Skeletal muscle cell (primary cell): Measurements from ENCODE around the gene PDE4D.
A peak's percentile ranks its signal among the peaks of the same experiment; 100 is the strongest.

Experiments used
- DNase-seq: peaks from one replicate; pipeline ENCODE4 v3.0.0-alpha.2; 2010; ENCODE audit warnings: low read depth
- H3K4me3 ChIP-seq: 2 replicates; pipeline ENCODE4 v1.5.1; 2011; ENCODE audit warnings: low read depth, mild to moderate bottlenecking, control low read depth, low read length, moderate library complexity

PDE4D gene

DNA sequence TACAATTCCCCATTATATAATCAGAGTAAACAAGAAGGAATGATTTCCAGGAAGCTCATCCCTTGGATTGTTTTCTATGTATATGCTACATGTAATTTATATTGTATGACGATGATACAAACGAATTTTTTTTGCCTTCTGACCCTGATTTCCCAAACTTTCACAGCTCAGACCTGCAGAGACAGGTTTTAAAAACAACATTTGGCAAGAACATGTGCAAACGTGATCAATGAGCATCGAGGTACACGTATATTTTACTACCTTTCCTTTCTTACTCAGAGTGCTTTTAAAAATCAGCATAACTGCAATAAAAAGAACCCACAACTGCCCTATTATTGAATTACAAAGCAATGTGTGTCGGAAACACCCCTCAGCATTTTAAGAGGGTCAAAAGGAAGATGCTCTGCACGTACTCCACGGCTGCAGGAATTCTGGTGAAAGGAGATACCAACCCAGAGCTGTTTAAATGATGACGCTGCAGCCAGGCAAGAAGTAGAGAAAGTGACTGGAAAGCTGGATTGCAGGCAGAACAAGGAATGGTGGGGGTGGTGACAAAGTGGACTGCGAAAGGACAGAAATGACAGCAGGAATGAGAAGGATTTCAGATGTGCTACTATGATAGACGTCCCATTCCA lies 777.2 kb downstream of the PDE4D start:
- no peak for DNase-seq
- no peak overlapping the region for H3K4me3 ChIP-seq

- DNase-seq, result no peak
Measured at GRCh38 chr5:59115345-59115744, 778.2 kb downstream of the PDE4D start.

DNA sequence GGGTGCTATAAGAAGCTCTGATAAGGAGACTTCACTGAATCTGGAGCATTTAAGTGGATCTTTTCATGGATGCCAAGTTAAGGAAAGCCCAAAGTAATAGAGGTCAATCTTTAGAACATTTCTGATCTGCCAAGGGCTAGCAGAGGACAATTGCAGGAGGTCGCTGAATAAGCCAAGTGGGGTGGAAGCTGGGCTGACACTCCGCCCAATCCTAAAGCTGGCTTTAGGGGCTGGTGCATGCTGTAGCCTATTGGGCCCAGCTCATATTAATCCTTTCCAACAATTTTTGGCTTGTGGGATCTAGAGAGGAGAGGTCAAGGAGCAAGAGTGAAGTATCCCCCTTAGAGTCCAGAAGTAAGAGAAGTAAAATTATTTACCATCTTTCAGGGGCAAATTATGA lies 784.1 kb downstream of the PDE4D start:
- H3K4me3 ChIP-seq, result no peak overlapping the region
- DNase-seq, result no peak

More at GRCh38 chr5:59115345-59115744, 778.2 kb downstream of the PDE4D start:
- H3K4me3 ChIP-seq, result no peak overlapping the region

DNA sequence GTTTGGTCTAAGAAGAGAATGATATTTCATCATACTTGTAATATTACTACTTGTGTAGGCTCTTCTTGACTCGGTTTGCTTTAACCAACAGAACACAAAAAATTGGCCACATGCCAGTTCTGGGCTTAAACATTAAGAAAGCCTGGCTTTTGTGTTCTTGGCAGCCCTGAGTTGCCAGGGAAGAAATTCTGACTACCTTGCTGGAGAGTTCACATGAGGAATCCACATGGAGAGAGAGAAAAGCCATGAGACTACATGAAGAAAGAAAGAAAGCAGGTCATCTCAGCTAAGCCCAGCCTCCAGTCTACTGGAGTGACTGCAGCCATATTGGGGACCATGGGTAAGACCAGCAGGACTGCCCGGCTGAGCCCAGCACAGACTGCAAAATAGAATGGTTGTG lies 785.8 kb downstream of the PDE4D start:
- peak; percentile 76 for DNase-seq
- no peak overlapping the region for H3K4me3 ChIP-seq

DNA sequence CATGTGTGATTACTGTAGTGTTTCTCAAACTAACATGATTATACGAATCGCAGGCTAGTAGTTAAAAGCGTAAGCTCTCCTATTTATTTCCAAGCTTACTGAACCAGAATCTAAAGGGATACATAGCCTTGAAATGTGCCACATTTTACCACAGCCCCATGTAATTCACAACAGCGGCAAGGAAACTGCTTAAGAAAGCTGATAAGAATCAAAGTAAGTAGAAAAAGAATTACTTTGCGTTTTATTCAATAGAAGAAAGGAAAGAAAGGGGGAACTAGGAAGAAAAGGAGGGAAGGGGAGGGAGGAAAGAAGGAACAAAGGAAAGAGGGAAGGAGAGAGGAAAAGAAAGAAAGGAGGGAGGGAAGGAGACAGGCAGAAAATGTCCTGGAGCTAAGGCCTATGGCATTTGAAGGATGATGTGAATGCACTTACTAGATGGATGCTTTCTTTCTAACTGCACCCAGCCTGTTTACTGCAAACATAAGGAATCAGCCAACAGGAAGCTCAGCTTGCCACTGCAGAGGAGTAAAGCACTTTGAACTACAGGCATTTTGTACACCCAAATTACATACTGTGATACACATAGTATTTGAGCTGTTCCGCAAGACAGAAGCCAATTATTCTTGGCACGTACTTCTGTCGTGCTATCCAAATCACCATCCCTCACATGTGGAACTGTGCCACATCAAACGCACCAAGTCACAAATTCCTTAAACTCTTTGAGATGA lies 789.0 kb downstream of the PDE4D start:
- no peak overlapping the region for H3K4me3 ChIP-seq
- DNase-seq, result no peak

- no peak for DNase-seq
- H3K4me3 ChIP-seq, result no peak overlapping the region
Measured at GRCh38 chr5:59103303-59103702, 790.2 kb downstream of the PDE4D start.

GRCh38 chr5:59102437-59102836 lies 791.1 kb downstream of the PDE4D start:
- no peak for DNase-seq
- H3K4me3 ChIP-seq, result no peak overlapping the region

DNA sequence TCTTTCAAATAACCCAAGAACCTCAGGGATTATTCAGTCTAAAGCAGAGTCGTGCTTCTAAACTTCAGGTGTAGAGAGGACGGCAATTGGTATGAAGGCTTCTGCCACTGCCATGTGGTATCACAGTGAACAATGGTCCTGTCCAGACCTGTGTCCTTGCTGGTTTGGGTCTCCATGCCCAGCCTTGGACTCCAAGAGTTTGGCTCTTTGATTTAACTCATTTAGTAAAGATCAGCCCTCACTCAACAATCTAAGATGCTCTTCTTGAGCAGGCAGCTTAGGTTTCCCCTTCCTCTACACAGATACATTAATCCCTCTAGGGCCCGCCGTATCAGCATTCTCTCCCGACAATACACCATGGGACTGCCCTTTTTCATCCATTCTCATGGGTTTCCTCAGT lies 792.7 kb downstream of the PDE4D start:
- no peak for DNase-seq
- no peak overlapping the region for H3K4me3 ChIP-seq

DNA sequence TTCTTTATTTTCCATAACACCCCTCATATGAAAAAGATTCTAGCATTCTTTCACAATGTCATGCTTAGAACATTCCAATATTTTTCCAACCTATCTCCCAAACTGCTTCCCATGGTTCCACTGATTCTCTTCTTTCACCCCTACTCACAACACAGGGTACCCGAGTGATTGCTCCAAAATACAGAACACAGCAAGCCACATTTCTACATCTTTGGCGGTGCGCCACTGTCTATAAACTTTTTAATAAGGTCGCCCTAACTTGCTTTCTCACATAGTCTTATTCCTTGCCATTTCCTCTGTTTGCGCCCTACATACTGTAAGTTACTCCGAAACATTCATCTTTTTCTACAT lies 793.6 kb downstream of the PDE4D start:
- no peak for DNase-seq
- H3K4me3 ChIP-seq, result no peak overlapping the region

DNA sequence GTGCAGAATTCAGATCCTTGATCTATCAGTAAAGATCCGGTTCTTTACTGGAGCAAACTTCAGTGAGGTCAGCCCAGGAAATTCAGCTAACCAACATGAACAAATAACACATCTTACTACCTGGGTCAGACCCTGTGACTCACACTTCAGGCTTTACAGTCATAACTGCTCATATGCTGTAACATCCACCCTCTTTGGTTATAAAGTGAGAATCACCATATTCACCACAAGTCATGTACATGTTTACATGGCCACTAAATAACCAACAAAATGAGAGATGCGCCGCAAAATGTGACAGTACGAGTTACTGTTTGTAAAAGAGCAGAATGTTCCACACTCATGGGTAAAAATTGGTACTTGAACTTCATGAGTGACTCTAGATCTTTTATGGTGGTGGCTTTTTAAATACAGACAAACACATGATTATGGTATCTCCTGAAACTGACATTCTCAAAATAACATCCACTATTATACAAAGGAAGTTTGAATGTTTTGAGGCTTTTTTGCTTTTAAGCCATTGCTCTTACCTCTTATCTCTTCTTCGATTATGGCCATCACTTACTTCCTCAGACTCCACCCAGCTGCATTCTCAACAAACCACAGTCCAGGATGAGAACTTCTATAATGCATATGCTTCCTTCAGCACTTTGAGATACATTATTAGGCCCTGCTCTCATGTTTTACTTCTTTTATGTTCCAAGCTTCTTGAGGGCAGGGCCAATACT lies 794.1 kb downstream of the PDE4D start:
- DNase-seq, result peak; percentile 91
- H3K4me3 ChIP-seq, result no peak overlapping the region

DNA sequence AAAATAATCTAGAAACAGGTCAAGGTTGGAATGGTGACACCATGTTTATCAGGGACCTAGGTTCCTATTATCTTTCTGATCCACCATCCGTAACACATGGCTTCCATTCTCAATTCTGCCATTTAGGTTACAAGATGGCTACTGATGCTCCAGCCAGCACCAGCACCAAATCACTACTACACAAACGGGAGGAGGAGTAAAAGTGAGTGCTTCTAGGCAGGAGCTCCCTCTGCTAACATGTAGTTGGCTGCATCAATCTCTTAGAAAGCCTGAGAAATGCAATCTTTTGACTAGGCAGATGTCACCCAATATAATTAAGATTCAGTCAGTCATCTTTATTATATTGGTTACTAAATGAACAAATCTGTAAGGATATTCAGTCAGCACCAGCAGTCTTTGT lies 794.8 kb downstream of the PDE4D start:
- H3K4me3 ChIP-seq, result no peak overlapping the region
- DNase-seq, result no peak

DNA sequence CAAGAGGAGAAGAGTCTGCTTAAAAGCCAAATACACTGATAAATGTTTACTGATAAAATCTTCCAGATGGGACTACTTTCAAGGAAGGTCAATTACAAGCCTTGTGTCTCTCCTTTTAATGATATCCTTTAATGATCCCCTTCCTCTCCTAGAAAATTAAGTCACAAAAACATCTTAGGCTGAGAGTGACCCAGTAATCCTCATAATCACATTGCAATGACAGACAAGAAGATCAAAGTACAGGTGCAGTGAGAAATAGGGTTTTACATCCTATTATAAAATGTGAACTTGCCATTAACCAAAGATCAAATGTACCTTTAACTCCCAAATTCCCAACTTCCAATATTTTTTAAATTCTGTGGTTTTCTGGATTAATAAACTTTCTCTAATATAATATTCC lies 795.8 kb downstream of the PDE4D start:
- no peak for DNase-seq
- H3K4me3 ChIP-seq, result no peak overlapping the region

DNA sequence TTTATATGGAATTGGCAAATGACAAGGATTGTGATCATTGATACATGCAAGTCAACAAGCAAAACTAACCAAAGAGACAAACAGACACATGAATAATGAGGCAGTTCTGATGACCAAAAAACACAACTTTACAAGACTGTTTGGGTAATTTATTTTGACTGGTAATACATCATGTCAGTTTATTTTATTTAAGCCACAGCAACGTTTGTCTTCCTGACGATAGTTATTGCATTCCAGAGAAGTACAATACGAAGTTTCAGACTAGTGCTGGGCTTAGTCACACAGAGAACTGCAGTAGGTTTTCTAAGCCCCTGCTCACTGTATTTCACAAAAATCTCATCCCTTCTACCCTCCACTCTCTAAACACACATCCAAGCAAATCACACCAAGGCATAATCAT lies 796.4 kb downstream of the PDE4D start:
- DNase-seq, result peak; percentile 67
- H3K4me3 ChIP-seq, result no peak overlapping the region

DNA sequence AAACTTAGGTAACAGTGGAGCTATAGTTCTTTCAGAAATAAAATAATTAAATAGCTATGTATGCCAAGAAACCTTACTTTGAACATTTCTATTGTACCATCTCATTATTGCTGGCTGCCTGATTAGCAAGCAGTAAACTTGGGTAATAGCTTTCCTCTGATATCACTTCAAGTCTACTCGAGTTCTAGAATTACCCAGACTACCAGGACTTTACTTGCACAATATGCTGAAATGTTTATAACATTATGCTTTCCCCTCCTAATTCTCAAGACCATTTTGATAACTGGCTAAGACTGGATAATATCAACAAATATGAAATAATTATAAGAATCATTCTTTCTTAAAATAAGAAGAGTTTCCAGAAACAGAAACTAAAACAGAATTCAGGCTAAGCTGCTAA lies 798.0 kb downstream of the PDE4D start:
- peak; percentile 51 for DNase-seq
- no peak overlapping the region for H3K4me3 ChIP-seq

- H3K4me3 ChIP-seq, result no peak overlapping the region
- DNase-seq, result no peak
Measured at GRCh38 chr5:59094864-59095263, 798.7 kb downstream of the PDE4D start.

DNA sequence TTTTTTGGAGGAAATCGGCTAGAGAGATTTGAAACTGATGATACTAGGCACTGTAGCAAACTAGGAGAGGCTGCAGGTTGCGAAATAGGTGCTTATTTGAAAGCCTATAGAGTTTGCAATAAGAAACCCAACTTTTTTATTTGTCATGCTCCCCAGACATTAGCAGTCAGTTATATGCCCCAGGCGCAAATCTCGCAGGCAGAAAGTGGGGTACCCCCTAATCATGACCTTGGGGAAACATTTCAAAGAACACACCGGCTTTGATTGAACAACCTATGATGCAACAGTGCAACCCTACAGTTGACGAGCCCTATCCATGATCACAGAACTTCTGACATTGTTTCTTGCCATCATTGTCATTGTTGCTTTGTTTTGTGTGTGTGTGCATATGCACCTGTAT lies 800.2 kb downstream of the PDE4D start:
- H3K4me3 ChIP-seq, result no peak overlapping the region
- DNase-seq, result no peak

- DNase-seq, result no peak
- H3K4me3 ChIP-seq, result no peak overlapping the region
Measured at GRCh38 chr5:59092758-59093157, 800.8 kb downstream of the PDE4D start.

DNA sequence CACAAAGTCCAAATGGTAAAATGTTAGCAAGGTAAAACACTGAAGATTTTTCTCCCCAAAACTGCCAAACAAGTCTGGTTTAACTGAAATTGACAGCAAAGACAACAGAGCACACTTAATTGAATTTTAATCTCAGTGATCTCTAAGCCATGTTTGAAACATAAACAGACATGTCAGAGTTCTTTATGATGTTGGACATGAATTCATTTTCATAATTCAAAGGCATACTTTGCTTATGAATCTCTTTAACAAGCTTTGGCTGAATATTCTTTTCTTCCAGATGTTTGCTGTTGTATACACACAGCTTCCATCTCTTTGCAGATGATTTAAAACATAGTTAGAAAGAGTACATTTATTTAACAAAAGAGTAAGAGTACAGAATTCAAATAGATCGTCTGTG lies 801.6 kb downstream of the PDE4D start:
- no peak for DNase-seq
- no peak overlapping the region for H3K4me3 ChIP-seq

GRCh38 chr5:59090323-59090722 lies 803.2 kb downstream of the PDE4D start:
- H3K4me3 ChIP-seq, result no peak overlapping the region
- DNase-seq, result no peak

DNA sequence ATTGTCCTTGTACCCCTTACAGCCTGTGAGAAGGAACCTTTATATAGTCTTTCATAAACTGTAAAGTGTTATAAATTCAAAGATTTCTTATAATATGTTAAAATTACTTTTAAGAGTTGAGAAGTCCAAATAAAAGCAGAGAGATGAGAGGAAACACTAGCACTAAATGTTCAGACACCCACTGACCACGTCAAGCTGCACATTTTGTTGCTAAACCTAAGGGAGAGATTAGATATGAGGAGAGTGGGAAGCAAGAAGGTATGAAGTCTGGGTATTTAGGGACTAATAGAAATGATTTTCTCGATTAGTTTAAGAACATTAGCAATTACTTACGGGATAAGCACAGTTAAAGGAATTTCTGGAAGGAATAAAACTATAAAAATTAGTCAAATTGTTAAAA lies 803.8 kb downstream of the PDE4D start:
- H3K4me3 ChIP-seq, result no peak overlapping the region

DNA sequence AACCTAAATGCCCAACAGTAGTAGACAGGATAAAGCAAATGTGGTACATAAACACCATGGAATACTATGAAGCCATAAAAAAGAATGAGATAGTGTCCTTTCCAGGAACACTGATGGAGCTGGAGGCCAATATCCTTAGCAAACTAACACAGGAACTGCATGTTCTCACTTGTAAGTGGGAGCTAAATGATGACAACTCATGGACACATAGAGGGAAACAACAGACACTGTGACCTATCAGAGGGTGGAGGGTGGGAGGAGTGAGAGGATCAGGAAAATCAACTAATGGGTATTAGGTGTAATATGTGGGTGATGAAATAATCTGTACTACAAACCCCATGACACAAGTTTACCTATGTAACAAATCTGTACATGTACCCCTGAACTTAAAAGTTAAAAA lies 805.0 kb downstream of the PDE4D start:
- H3K4me3 ChIP-seq, result no peak overlapping the region
- DNase-seq, result no peak

More for the DNA sequence above, 803.8 kb downstream of the PDE4D start:
- no peak for DNase-seq
